OCI-LY3 (cell line): ENCODE data around the gene TRIO.

Experiments used
- H2AFZ ChIP-seq: fragments of 200-600, 300-600 bp; shearing (Covaris generic); 2 replicates; pipeline ENCODE4 v1.6.0; 2014; ENCODE audit warnings: antibody characterized with exemption, low read depth, low read length
- H3K27ac ChIP-seq: fragments of 200-600, 300-600 bp; sonication (generic); 2 replicates; pipeline ENCODE4 v1.5.1; 2014; ENCODE audit warnings: mild to moderate bottlenecking, low read length, moderate library complexity, mixed read lengths
- H3K27me3 ChIP-seq: fragments of 200-600, 300-600 bp; sonication (generic); 2 replicates; pipeline ENCODE4 v1.6.1; 2014; ENCODE audit warnings: low read depth, low read length, mixed read lengths
- H3K36me3 ChIP-seq: fragments of 200-600, 300-600 bp; sonication (generic); replicated peaks from 2 replicates; pipeline ENCODE3; 2014; ENCODE audit warnings: low read depth, low read length, mixed read lengths
- H3K4me1 ChIP-seq: fragments of 300-600, 200-600 bp; sonication (generic); 2 replicates; pipeline ENCODE4 v1.6.1; 2014; ENCODE audit warnings: low read length, mixed read lengths
- H3K4me2 ChIP-seq: fragments of 200-600, 300-600 bp; sonication (generic); 2 replicates; pipeline ENCODE4 v1.6.1; 2014; ENCODE audit warnings: low read length, mixed read lengths
- H3K4me3 ChIP-seq: fragments of 300-600, 200-600 bp; sonication (generic); 2 replicates; pipeline ENCODE4 v1.5.1; 2014; ENCODE audit warnings: antibody characterized with exemption, mild to moderate bottlenecking, low read length, moderate library complexity
- H3K79me2 ChIP-seq: fragments of 300-600, 200-600 bp; shearing (Covaris generic); 2 replicates; pipeline ENCODE4 v1.6.1; 2014; ENCODE audit warnings: mild to moderate bottlenecking, low read length, mixed read lengths
- H3K9ac ChIP-seq: fragments of 300-600, 200-600 bp; shearing (Covaris generic); 2 replicates; pipeline ENCODE4 v1.6.0; 2014; ENCODE audit warnings: mild to moderate bottlenecking, low read length, moderate library complexity
- H3K9me3 ChIP-seq: fragments of 200-600, 300-600 bp; shearing (Covaris generic); 2 replicates; pipeline ENCODE4 v1.6.1; 2014; ENCODE audit warnings: low read length, mixed read lengths; ENCODE audit not compliant: insufficient read depth
- H4K20me1 ChIP-seq: fragments of 200-600, 300-600 bp; sonication (generic); 2 replicates; pipeline ENCODE4 v1.6.1; 2016; ENCODE audit warnings: low read length, mixed read lengths; ENCODE audit not compliant: insufficient read depth
- EZH2phosphoT487 ChIP-seq: fragments of 200-600 bp; shearing (Covaris generic); IDR thresholded peaks from 2 replicates; pipeline ENCODE4 v1.6.1; 2018; ENCODE audit warnings: antibody characterized with exemption, mixed run types, low read depth
- TF ChIP-seq, protein P1 (sequence below): fragments of 200-600, 300-600 bp; sonication (generic); IDR thresholded peaks from 2 replicates; pipeline ENCODE4 v1.5.1; 2014; ENCODE audit warnings: antibody characterized with exemption, low read length, low read depth

TRIO gene

GRCh38 chr5:14327624-14328023 lies 184.5 kb downstream of the TRIO start:
- Histone ChIP-seq H3K4me2 (no peak overlapping the region), H3K27me3 (no peaks in the 10 kb centered on the region; the same call in 1 of the 2 replicates), H3K9me3 (no peaks in the 10 kb centered on the region), H3K9ac (no peak overlapping the region), H3K79me2 (no peaks in the 10 kb centered on the region), H3K4me1 (peaks cover 6% of the 10 kb centered on the region), H3K36me3 (no peaks in the 10 kb centered on the region), H3K27ac (no peak overlapping the region), H4K20me1 (no peaks in the 10 kb centered on the region), H3K4me3 (no peak overlapping the region), H2AFZ (no peak overlapping the region)
- TF ChIP-seq, protein P1, sequence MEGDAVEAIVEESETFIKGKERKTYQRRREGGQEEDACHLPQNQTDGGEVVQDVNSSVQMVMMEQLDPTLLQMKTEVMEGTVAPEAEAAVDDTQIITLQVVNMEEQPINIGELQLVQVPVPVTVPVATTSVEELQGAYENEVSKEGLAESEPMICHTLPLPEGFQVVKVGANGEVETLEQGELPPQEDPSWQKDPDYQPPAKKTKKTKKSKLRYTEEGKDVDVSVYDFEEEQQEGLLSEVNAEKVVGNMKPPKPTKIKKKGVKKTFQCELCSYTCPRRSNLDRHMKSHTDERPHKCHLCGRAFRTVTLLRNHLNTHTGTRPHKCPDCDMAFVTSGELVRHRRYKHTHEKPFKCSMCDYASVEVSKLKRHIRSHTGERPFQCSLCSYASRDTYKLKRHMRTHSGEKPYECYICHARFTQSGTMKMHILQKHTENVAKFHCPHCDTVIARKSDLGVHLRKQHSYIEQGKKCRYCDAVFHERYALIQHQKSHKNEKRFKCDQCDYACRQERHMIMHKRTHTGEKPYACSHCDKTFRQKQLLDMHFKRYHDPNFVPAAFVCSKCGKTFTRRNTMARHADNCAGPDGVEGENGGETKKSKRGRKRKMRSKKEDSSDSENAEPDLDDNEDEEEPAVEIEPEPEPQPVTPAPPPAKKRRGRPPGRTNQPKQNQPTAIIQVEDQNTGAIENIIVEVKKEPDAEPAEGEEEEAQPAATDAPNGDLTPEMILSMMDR = no peak
- no peak for TF ChIP-seq EZH2phosphoT487

DNA sequence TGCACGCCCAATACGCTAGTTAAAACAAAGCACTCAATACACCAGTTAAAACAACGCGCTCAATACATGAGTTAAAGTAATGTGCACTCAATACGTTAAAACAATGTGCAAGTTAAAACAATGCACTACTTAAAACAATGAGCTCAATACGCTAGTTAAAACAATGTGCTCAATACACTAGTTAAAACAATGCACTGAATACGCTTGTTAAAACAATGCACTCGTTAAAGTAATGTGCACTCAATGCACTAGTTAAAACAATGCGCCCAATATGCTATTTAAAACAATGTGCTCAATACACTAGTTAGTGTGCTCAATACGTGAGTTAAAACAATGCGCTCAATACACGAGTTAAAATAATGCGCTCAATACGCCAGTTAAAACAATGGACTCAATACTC lies 185.0 kb downstream of the TRIO start:
- Histone ChIP-seq H3K4me1 (peaks cover 6% of the 10 kb centered on the region), H2AFZ (no peak overlapping the region), H3K4me2 (no peak overlapping the region), H3K79me2 (no peaks in the 10 kb centered on the region), H3K27me3 (no peaks in the 10 kb centered on the region; the same call in 1 of the 2 replicates), H3K9ac (no peak overlapping the region), H3K4me3 (no peak overlapping the region), H3K9me3 (no peaks in the 10 kb centered on the region), H4K20me1 (no peaks in the 10 kb centered on the region), H3K27ac (no peak overlapping the region), H3K36me3 (no peaks in the 10 kb centered on the region)
- TF ChIP-seq EZH2phosphoT487 = no peak
- TF ChIP-seq, protein P1 = no peak

DNA sequence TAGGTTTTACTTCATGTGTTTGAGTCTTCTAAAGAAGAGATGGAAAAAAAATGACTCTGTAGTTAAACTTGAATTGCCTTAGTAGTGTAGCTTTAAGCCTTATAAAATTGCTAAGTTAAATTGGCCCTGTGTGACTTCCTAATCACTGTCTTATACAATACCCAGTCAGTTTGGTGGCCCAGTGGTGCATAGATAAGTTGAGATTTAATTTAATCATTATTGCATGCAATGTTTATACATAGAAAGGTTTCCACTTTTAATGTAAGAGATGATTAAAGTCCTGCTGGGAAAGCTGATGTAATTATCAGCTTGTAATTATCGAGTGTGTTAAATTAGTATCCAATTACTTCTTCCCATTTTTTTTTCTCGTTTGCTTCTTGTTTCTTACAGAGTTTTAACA lies 187.1 kb downstream of the TRIO start:
- TF ChIP-seq, protein P1 = no peak
- H3K79me2 ChIP-seq = no peaks in the 10 kb centered on the region
- H3K9me3 ChIP-seq = no peaks in the 10 kb centered on the region
- no peak overlapping the region for H3K27ac ChIP-seq
- H3K27me3 ChIP-seq = no peaks in the 10 kb centered on the region; the same call in 1 of the 2 replicates
- no peak overlapping the region for H3K4me2 ChIP-seq
- no peaks in the 10 kb centered on the region for H3K36me3 ChIP-seq
- H4K20me1 ChIP-seq = no peaks in the 10 kb centered on the region
- peaks cover 6% of the 10 kb centered on the region for H3K4me1 ChIP-seq
- H2AFZ ChIP-seq = no peak overlapping the region
- no peak overlapping the region for H3K4me3 ChIP-seq
- no peak overlapping the region for H3K9ac ChIP-seq

DNA sequence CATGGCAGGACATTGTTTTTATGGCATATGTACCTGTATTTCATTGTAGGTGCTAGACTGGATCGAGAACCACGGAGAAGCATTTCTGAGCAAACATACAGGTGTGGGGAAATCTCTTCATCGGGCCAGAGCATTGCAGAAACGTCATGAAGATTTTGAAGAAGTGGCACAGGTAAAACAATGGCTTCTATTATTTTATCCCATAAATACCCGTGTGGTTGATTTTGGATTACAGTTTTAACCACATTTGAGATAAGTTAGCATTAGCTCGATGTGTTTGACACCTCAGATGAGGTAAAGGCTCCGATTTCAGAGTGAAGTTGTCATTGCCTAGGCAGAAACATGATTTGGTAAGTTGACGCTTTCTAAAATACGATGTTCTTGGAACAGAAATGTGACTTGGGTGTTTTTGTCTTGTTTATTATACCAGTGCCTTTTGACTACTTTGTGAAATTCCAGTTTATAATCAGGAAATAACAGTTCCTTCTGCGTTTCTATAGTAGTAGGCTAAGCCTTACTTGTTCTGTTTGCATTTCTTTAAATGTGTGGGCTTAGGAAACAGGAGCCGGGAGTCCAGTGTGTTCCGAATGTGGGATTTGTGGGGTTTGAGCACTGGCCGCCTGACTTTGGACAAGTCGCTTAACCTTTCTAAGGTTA lies 187.7 kb downstream of the TRIO start:
- TF ChIP-seq EZH2phosphoT487 = no peak
- TF ChIP-seq, protein P1 = no peak
- H3K27me3 ChIP-seq = no peaks in the 10 kb centered on the region; the same call in 1 of the 2 replicates
- H3K4me1 ChIP-seq = peaks cover 6% of the 10 kb centered on the region
- H2AFZ ChIP-seq = no peak overlapping the region
- H3K9ac ChIP-seq = no peak overlapping the region
- no peaks in the 10 kb centered on the region for H3K9me3 ChIP-seq
- H3K27ac ChIP-seq = no peak overlapping the region
- H3K79me2 ChIP-seq = no peaks in the 10 kb centered on the region
- H4K20me1 ChIP-seq = no peaks in the 10 kb centered on the region
- H3K4me3 ChIP-seq = no peak overlapping the region
- no peak overlapping the region for H3K4me2 ChIP-seq
- H3K36me3 ChIP-seq = no peaks in the 10 kb centered on the region
